ENCODE results near the gene CEP152. TPM values are rescaled to one million over a fixed set of nuclear protein-coding genes. Genes with fewer than 3 reads are reported as not detected.

CEP152 gene
- polyA plus RNA-seq, 1 donor from 2014 or later, result 8.4 TPM

- H3K4me1 Mint-ChIP-seq, result no peaks in the 10 kb centered on the region
- H3K27me3 Mint-ChIP-seq, result peaks cover 19% of the 10 kb centered on the region
- H3K27ac Mint-ChIP-seq, result peak overlapping the region in 1 of 3 donors; percentile 6
- peaks cover 4 to 22% (median 7%) of the 10 kb centered on the region in 3 donors for H3K9me3 Mint-ChIP-seq
- H3K36me3 Mint-ChIP-seq, result no peaks in the 10 kb centered on the region
- no peak overlapping the region for H3K4me3 Mint-ChIP-seq
Measured at GRCh38 chr15:48832648-48833047, 21.8 kb upstream of the CEP152 start.

- Mint-ChIP-seq H3K27me3 (peaks cover 8% of the 10 kb centered on the region), H3K36me3 (peaks cover 2% of the 10 kb centered on the region), H3K4me1 (no peaks in the 10 kb centered on the region), H3K9me3 (peaks cover 4 to 19% (median 7%) of the 10 kb centered on the region in 3 donors), H3K27ac (no peak overlapping the region), H3K4me3 (no peak overlapping the region)
Measured at GRCh38 chr15:48828906-48829305, 18.0 kb upstream of the CEP152 start.

- peaks cover 5% of the 10 kb centered on the region for H3K27me3 Mint-ChIP-seq
- no peaks in the 10 kb centered on the region for H3K4me1 Mint-ChIP-seq
- H3K27ac Mint-ChIP-seq, result no peak overlapping the region
- peaks cover 3% of the 10 kb centered on the region for H3K36me3 Mint-ChIP-seq
- peaks cover 4 to 17% (median 7%) of the 10 kb centered on the region in 3 donors for H3K9me3 Mint-ChIP-seq
- H3K4me3 Mint-ChIP-seq, result no peak overlapping the region
Measured at GRCh38 chr15:48828471-48828870, 17.6 kb upstream of the CEP152 start.

GRCh38 chr15:48825075-48825474 lies 14.2 kb upstream of the CEP152 start:
- Mint-ChIP-seq H3K36me3 (peaks cover 4% of the 10 kb centered on the region), H3K4me3 (no peak overlapping the region), H3K27me3 (peaks cover 5% of the 10 kb centered on the region), H3K9me3 (peaks cover 0 to 2% (median 0%) of the 10 kb centered on the region in 3 donors), H3K4me1 (no peaks in the 10 kb centered on the region), H3K27ac (no peak overlapping the region)

GRCh38 chr15:48823706-48824105 lies 12.8 kb upstream of the CEP152 start:
- peaks cover 0 to 2% (median 0%) of the 10 kb centered on the region in 3 donors for H3K9me3 Mint-ChIP-seq
- H3K27me3 Mint-ChIP-seq, result peaks cover 3% of the 10 kb centered on the region
- H3K4me3 Mint-ChIP-seq, result no peak overlapping the region
- H3K4me1 Mint-ChIP-seq, result no peaks in the 10 kb centered on the region
- no peak overlapping the region for H3K27ac Mint-ChIP-seq
- H3K36me3 Mint-ChIP-seq, result peaks cover 4% of the 10 kb centered on the region

GRCh38 chr15:48823237-48823636 lies 12.4 kb upstream of the CEP152 start:
- peaks cover 0 to 2% (median 0%) of the 10 kb centered on the region in 3 donors for H3K9me3 Mint-ChIP-seq
- no peak overlapping the region for H3K4me3 Mint-ChIP-seq
- no peak overlapping the region for H3K27ac Mint-ChIP-seq
- peaks cover 4% of the 10 kb centered on the region for H3K36me3 Mint-ChIP-seq
- no peaks in the 10 kb centered on the region for H3K4me1 Mint-ChIP-seq
- H3K27me3 Mint-ChIP-seq, result peaks cover 3% of the 10 kb centered on the region

GRCh38 chr15:48814286-48814685 lies 3.4 kb upstream of the CEP152 start:
- Mint-ChIP-seq H3K4me3 (no peak overlapping the region), H3K27ac (no peak overlapping the region)

GRCh38 chr15:48811325-48811958 lies 573 bp upstream of the CEP152 start:
- Mint-ChIP-seq H3K36me3 (no peaks in the 10 kb centered on the region), H3K9me3 (no peaks in the 10 kb centered on the region), H3K4me3 (peak overlapping the region; percentile 92 to 99 (median 97)), H3K27ac (peak overlapping the region; percentile 87 to 97 (median 94)), H3K27me3 (no peaks in the 10 kb centered on the region), H3K4me1 (peaks cover 14 to 16% (median 14%) of the 10 kb centered on the region in 3 donors)

More at GRCh38 chr15:48814286-48814685, 3.4 kb upstream of the CEP152 start:
- H3K36me3 Mint-ChIP-seq, result no peaks in the 10 kb centered on the region
- peaks cover 8 to 12% (median 8%) of the 10 kb centered on the region in 3 donors for H3K4me1 Mint-ChIP-seq
- H3K27me3 Mint-ChIP-seq, result no peaks in the 10 kb centered on the region
- no peaks in the 10 kb centered on the region for H3K9me3 Mint-ChIP-seq

- Mint-ChIP-seq H3K4me3 (peak overlapping the region in 1 of 4 donors; percentile 57), H3K27ac (no peak overlapping the region), H3K9me3 (no peaks in the 10 kb centered on the region), H3K36me3 (peaks cover 1% of the 10 kb centered on the region), H3K4me1 (peaks cover 18 to 28% (median 23%) of the 10 kb centered on the region in 3 donors), H3K27me3 (no peaks in the 10 kb centered on the region)
Measured at GRCh38 chr15:48806151-48806550, 4.7 kb downstream of the CEP152 start.

GRCh38 chr15:48805591-48805990 lies 5.3 kb downstream of the CEP152 start:
- Mint-ChIP-seq H3K9me3 (no peaks in the 10 kb centered on the region), H3K27me3 (no peaks in the 10 kb centered on the region), H3K36me3 (peaks cover 1% of the 10 kb centered on the region), H3K27ac (no peak overlapping the region), H3K4me1 (peaks cover 18 to 26% (median 25%) of the 10 kb centered on the region in 3 donors), H3K4me3 (no peak overlapping the region)

- Mint-ChIP-seq H3K4me1 (peaks cover 11 to 22% (median 20%) of the 10 kb centered on the region in 3 donors), H3K27ac (no peak overlapping the region), H3K9me3 (no peaks in the 10 kb centered on the region), H3K4me3 (no peak overlapping the region), H3K27me3 (no peaks in the 10 kb centered on the region), H3K36me3 (peaks cover 1% of the 10 kb centered on the region)
Measured at GRCh38 chr15:48803877-48804276, 7.0 kb downstream of the CEP152 start.

- no peaks in the 10 kb centered on the region for H3K27me3 Mint-ChIP-seq
- no peaks in the 10 kb centered on the region for H3K9me3 Mint-ChIP-seq
- H3K4me3 Mint-ChIP-seq, result no peak overlapping the region
- peaks cover 1% of the 10 kb centered on the region for H3K36me3 Mint-ChIP-seq
- peaks cover 10 to 22% (median 20%) of the 10 kb centered on the region in 3 donors for H3K4me1 Mint-ChIP-seq
- no peak overlapping the region for H3K27ac Mint-ChIP-seq
Measured at GRCh38 chr15:48802867-48803266, 8.0 kb downstream of the CEP152 start.

GRCh38 chr15:48802257-48802656 lies 8.6 kb downstream of the CEP152 start:
- Mint-ChIP-seq H3K4me1 (peaks cover 10 to 22% (median 22%) of the 10 kb centered on the region in 3 donors), H3K27me3 (no peaks in the 10 kb centered on the region), H3K36me3 (peaks cover 1% of the 10 kb centered on the region), H3K4me3 (no peak overlapping the region), H3K27ac (no peak overlapping the region), H3K9me3 (no peaks in the 10 kb centered on the region)

GRCh38 chr15:48800811-48801455 lies 9.9 kb downstream of the CEP152 start:
- Mint-ChIP-seq H3K4me1 (peaks cover under 1 to 16% (median 11%) of the 10 kb centered on the region in 3 donors), H3K27me3 (no peaks in the 10 kb centered on the region), H3K27ac (no peak overlapping the region), H3K4me3 (no peak overlapping the region), H3K36me3 (peaks cover 1% of the 10 kb centered on the region), H3K9me3 (no peaks in the 10 kb centered on the region)

GRCh38 chr15:48800245-48800644 lies 10.6 kb downstream of the CEP152 start:
- no peaks in the 10 kb centered on the region for H3K9me3 Mint-ChIP-seq
- H3K4me3 Mint-ChIP-seq, result no peak overlapping the region
- peaks cover 1 to 18% (median 11%) of the 10 kb centered on the region in 3 donors for H3K4me1 Mint-ChIP-seq
- no peaks in the 10 kb centered on the region for H3K36me3 Mint-ChIP-seq
- H3K27ac Mint-ChIP-seq, result no peak overlapping the region
- H3K27me3 Mint-ChIP-seq, result no peaks in the 10 kb centered on the region

- Mint-ChIP-seq H3K4me1 (peaks cover 9 to 18% (median 14%) of the 10 kb centered on the region in 3 donors), H3K9me3 (no peaks in the 10 kb centered on the region), H3K4me3 (no peak overlapping the region), H3K36me3 (no peaks in the 10 kb centered on the region), H3K27ac (no peak overlapping the region), H3K27me3 (no peaks in the 10 kb centered on the region)
Measured at GRCh38 chr15:48798319-48798718, 12.6 kb downstream of the CEP152 start.

All from IgD-negative memory B cell (primary cell).